Measurements from ENCODE around the gene CASP14. TPM values are rescaled to one million over a fixed set of nuclear protein-coding genes. Genes with fewer than 3 reads are reported as not detected.

The CASP14 gene
- total RNA-seq, 2 experiments from 2014 or later = not detected

- Mint-ChIP-seq H3K27ac (no peak overlapping the region), H3K36me3 (ENCODE audit: low read depth) (no peaks in the 10 kb centered on the region), H3K4me1 (ENCODE audit: low read depth) (no peaks in the 10 kb centered on the region), H3K27me3 (peaks cover 39% of the 10 kb centered on the region), H3K4me3 (no peak overlapping the region), H3K9me3 (no peaks in the 10 kb centered on the region)
- ChIA-PET POLR2A (no interaction called here), CTCF (no interaction called here)
- DNase-seq = no peak
- intact Hi-C loops (cut with DNase I, micrococcal nuclease) = no loop called here
- Histone ChIP-seq H3K27ac (ENCODE audit: low read depth in 1 of 2, low read length in 2 of 2) (no peak overlapping the region), H3K9me3 (ENCODE audit: control insufficient read depth in 1 of 2, insufficient read depth in 1 of 2, low read length in 2 of 2) (peaks cover 0 to 5% of the 10 kb centered on the region in 2 experiments), H3K4me1 (ENCODE audit: insufficient read depth, low read length) (no peaks in the 10 kb centered on the region), H3K27me3 (ENCODE audit: control insufficient read depth in 1 of 2, insufficient read depth in 2 of 2, low read length in 2 of 2) (peaks cover 6 to 7% of the 10 kb centered on the region in 2 experiments), H3K4me3 (ENCODE audit: low read length) (no peak overlapping the region), H3K36me3 (ENCODE audit: insufficient read depth, low read length) (no peaks in the 10 kb centered on the region)
- TF ChIP-seq CTCF (IDR thresholded peaks at IDR 0.05) = no peak
- no peak for ATAC-seq (ENCODE audit: poor library complexity)
These were observed 27.8 kb upstream of the CASP14 start for GRCh38 chr19:15021286-15022007.

- peaks cover 0 to 5% of the 10 kb centered on the region in 2 experiments for H3K9me3 ChIP-seq (ENCODE audit: control insufficient read depth in 1 of 2, insufficient read depth in 1 of 2, low read length in 2 of 2)
- H3K27ac ChIP-seq (ENCODE audit: low read depth in 1 of 2, low read length in 2 of 2) = no peak overlapping the region
- Mint-ChIP-seq H3K36me3 (ENCODE audit: low read depth) (no peaks in the 10 kb centered on the region), H3K9me3 (no peaks in the 10 kb centered on the region), H3K27me3 (peaks cover 32% of the 10 kb centered on the region), H3K27ac (no peak overlapping the region), H3K4me1 (ENCODE audit: low read depth) (no peaks in the 10 kb centered on the region), H3K4me3 (no peak overlapping the region)
- no peaks in the 10 kb centered on the region for H3K4me1 ChIP-seq (ENCODE audit: insufficient read depth, low read length)
- DNase-seq (no peak), ATAC-seq (ENCODE audit: poor library complexity) (no peak)
- POLR2A ChIA-PET = no interaction called here
- H3K36me3 ChIP-seq (ENCODE audit: insufficient read depth, low read length) = no peaks in the 10 kb centered on the region
- peaks cover 4 to 7% of the 10 kb centered on the region in 2 experiments for H3K27me3 ChIP-seq (ENCODE audit: control insufficient read depth in 1 of 2, insufficient read depth in 2 of 2, low read length in 2 of 2)
- H3K4me3 ChIP-seq (ENCODE audit: low read length) = no peak overlapping the region
- CTCF ChIA-PET = no interaction called here
- intact Hi-C loops (cut with DNase I, micrococcal nuclease) = no loop called here
- TF ChIP-seq CTCF (IDR thresholded peaks at IDR 0.05) = no peak
These were observed 26.5 kb upstream of the CASP14 start for GRCh38 chr19:15022752-15023151.

GRCh38 chr19:15025217-15025616, 24.1 kb upstream of the CASP14 start:
- H3K27me3 ChIP-seq (ENCODE audit: control insufficient read depth in 1 of 2, insufficient read depth in 2 of 2, low read length in 2 of 2) = peaks cover 2 to 7% of the 10 kb centered on the region in 2 experiments

More at GRCh38 chr19:15025217-15025616, 24.1 kb upstream of the CASP14 start:
- no peaks in the 10 kb centered on the region for H3K4me1 ChIP-seq (ENCODE audit: insufficient read depth, low read length)
- H3K36me3 ChIP-seq (ENCODE audit: insufficient read depth, low read length) = no peaks in the 10 kb centered on the region
- H3K4me1 Mint-ChIP-seq (ENCODE audit: low read depth) = no peaks in the 10 kb centered on the region
- ATAC-seq (ENCODE audit: poor library complexity) = no peak
- TF ChIP-seq CTCF (IDR thresholded peaks at IDR 0.05) = no peak
- peaks cover 0 to 5% of the 10 kb centered on the region in 2 experiments for H3K9me3 ChIP-seq (ENCODE audit: control insufficient read depth in 1 of 2, insufficient read depth in 1 of 2, low read length in 2 of 2)
- no peak overlapping the region for H3K4me3 ChIP-seq (ENCODE audit: low read length)
- intact Hi-C loops (cut with DNase I, micrococcal nuclease) = no loop called here
- no peak overlapping the region for H3K4me3 Mint-ChIP-seq
- ChIA-PET CTCF (no interaction called here), POLR2A (no interaction called here)
- no peak overlapping the region for H3K27ac ChIP-seq (ENCODE audit: low read depth in 1 of 2, low read length in 2 of 2)
- peak in 1 of 14 experiments; percentile 4 for DNase-seq
- H3K9me3 Mint-ChIP-seq = no peaks in the 10 kb centered on the region
- H3K36me3 Mint-ChIP-seq (ENCODE audit: low read depth) = no peaks in the 10 kb centered on the region
- no peak overlapping the region for H3K27ac Mint-ChIP-seq
- H3K27me3 Mint-ChIP-seq = peaks cover 25% of the 10 kb centered on the region

Measured in CD4-positive, alpha-beta T cell (primary cell).